HEK293 (cell line): ENCODE measurements around the gene KCTD14.

Source experiments
- BCL6B ChIP-seq: fragments of 450-650 bp; formaldehyde crosslinking; IDR thresholded peaks from 2 replicates; pipeline ENCODE4 v1.5.1; 2017; ENCODE audit warnings: missing biosample characterization, missing genetic modification characterization
- EGR2 ChIP-seq: fragments of 450-650 bp; formaldehyde crosslinking; IDR thresholded peaks from 2 replicates; pipeline ENCODE4 v1.5.1; 2016; ENCODE audit warnings: low read depth, missing biosample characterization, missing genetic modification characterization
- ELK4 ChIP-seq: IDR thresholded peaks from 2 replicates; pipeline ENCODE4 v1.6.1; 2011; ENCODE audit warnings: mild to moderate bottlenecking, low read depth, low read length, borderline replicate concordance
- FEZF1 ChIP-seq: fragments of 450-650 bp; formaldehyde crosslinking; IDR thresholded peaks from 2 replicates; pipeline ENCODE4 v1.5.1; 2016; ENCODE audit warnings: missing biosample characterization, missing genetic modification characterization
- KLF8 ChIP-seq: fragments of 450-650 bp; formaldehyde crosslinking; IDR thresholded peaks from 2 replicates; pipeline ENCODE4 v1.5.1; 2016; ENCODE audit warnings: missing biosample characterization, missing genetic modification characterization
- PRDM4 ChIP-seq: fragments of 450-650 bp; formaldehyde crosslinking; IDR thresholded peaks from 2 replicates; pipeline ENCODE4 v1.5.1; 2017; ENCODE audit warnings: missing biosample characterization, missing genetic modification characterization
- SP2 ChIP-seq: fragments of 450-650 bp; formaldehyde crosslinking; IDR thresholded peaks from 2 replicates; pipeline ENCODE4 v1.5.1; 2016; ENCODE audit warnings: missing biosample characterization, missing genetic modification characterization
- YY1 ChIP-seq: fragments of 450-650 bp; formaldehyde crosslinking; IDR thresholded peaks from 2 replicates; pipeline ENCODE4 v1.5.1; 2018; ENCODE audit warnings: missing biosample characterization, missing genetic modification characterization
- ZBTB10 ChIP-seq: fragments of 450-650 bp; formaldehyde crosslinking; IDR thresholded peaks from 2 replicates; pipeline ENCODE4 v1.5.1; 2016; ENCODE audit warnings: missing biosample characterization, missing genetic modification characterization
- ZBTB44 ChIP-seq: fragments of 450-650 bp; IDR thresholded peaks from 2 replicates; pipeline ENCODE4 v1.5.1; 2018; ENCODE audit warnings: missing biosample characterization, mild to moderate bottlenecking, missing genetic modification characterization
- ZBTB8A ChIP-seq: fragments of 450-650 bp; formaldehyde crosslinking; IDR thresholded peaks from 2 replicates; pipeline ENCODE4 v1.5.1; 2016; ENCODE audit warnings: missing biosample characterization, missing genetic modification characterization
- ZFHX2 ChIP-seq: fragments of 450-650 bp; formaldehyde crosslinking; conservative IDR thresholded peaks from 2 replicates; pipeline ENCODE4 v1.5.1; 2016; ENCODE audit warnings: missing biosample characterization, missing genetic modification characterization
- ZNF138 ChIP-seq: fragments of 450-650 bp; formaldehyde crosslinking; IDR thresholded peaks from 2 replicates; pipeline ENCODE4 v1.5.1; 2016; ENCODE audit warnings: missing biosample characterization, missing genetic modification characterization, borderline replicate concordance
- ZNF280C ChIP-seq: fragments of 450-650 bp; formaldehyde crosslinking; IDR thresholded peaks from 2 replicates; pipeline ENCODE4 v1.5.1; 2016; ENCODE audit warnings: missing biosample characterization, missing genetic modification characterization
- ZNF362 ChIP-seq: fragments of 450-650 bp; formaldehyde crosslinking; IDR thresholded peaks from 2 replicates; pipeline ENCODE4 v1.5.1; 2016; ENCODE audit warnings: missing biosample characterization, missing genetic modification characterization
- ZNF416 ChIP-seq: fragments of 450-650 bp; formaldehyde crosslinking; IDR thresholded peaks from 2 replicates; pipeline ENCODE4 v1.5.1; 2016; ENCODE audit warnings: missing biosample characterization, missing genetic modification characterization
- ZNF514 ChIP-seq: fragments of 450-650 bp; formaldehyde crosslinking; IDR thresholded peaks from 2 replicates; pipeline ENCODE4 v1.5.1; 2016; ENCODE audit warnings: missing biosample characterization, missing genetic modification characterization
- ZNF555 ChIP-seq: fragments of 450-650 bp; formaldehyde crosslinking; conservative IDR thresholded peaks from 2 replicates; pipeline ENCODE4 v1.5.1; 2017; ENCODE audit warnings: missing biosample characterization, mild to moderate bottlenecking, missing genetic modification characterization, inconsistent platforms
- ZNF624 ChIP-seq: fragments of 450-650 bp; formaldehyde crosslinking; IDR thresholded peaks from 2 replicates; pipeline ENCODE4 v1.5.1; 2017; ENCODE audit warnings: missing biosample characterization, missing genetic modification characterization
- ZNF692 ChIP-seq: fragments of 450-650 bp; formaldehyde crosslinking; IDR thresholded peaks from 2 replicates; pipeline ENCODE4 v1.5.1; 2016; ENCODE audit warnings: missing biosample characterization, missing genetic modification characterization
- ZSCAN16 ChIP-seq: fragments of 450-650 bp; formaldehyde crosslinking; IDR thresholded peaks from 2 replicates; pipeline ENCODE4 v1.5.1; 2016; ENCODE audit warnings: missing biosample characterization, missing genetic modification characterization
- ZSCAN18 ChIP-seq: fragments of 450-650 bp; formaldehyde crosslinking; IDR thresholded peaks from 2 replicates; pipeline ENCODE4 v1.5.1; 2016; ENCODE audit warnings: missing biosample characterization, missing genetic modification characterization

KCTD14 gene

GRCh38 chr11:77994434-77995362 lies 28.4 kb downstream of the KCTD14 start, which contains the start of gene INTS4 (continued):
- TF ChIP-seq ZSCAN18 (tag by site-specific recombination), result no peak
- TF ChIP-seq ZBTB8A (tag by site-specific recombination), result peak; percentile 29; the same call in 1 of the 2 replicates
- TF ChIP-seq BCL6B (tag by site-specific recombination), result no peak
- no peak for TF ChIP-seq PRDM4
- peak; percentile 72 for TF ChIP-seq ZBTB10
- TF ChIP-seq ZNF416 (tag by site-specific recombination), result no peak
- TF ChIP-seq ZFHX2 (tag by site-specific recombination), result peak; percentile 95
- TF ChIP-seq ZBTB44 (tag by site-specific recombination), result no peak
- TF ChIP-seq KLF8 (tag by site-specific recombination), result peak; percentile 71
- TF ChIP-seq ZNF362, result peak; percentile 94
- TF ChIP-seq YY1 (tag by site-specific recombination), result peak; percentile 65
- TF ChIP-seq ZNF555, result no peak
- peak; percentile 97 for TF ChIP-seq ZSCAN16
- TF ChIP-seq ZNF514 (tag by site-specific recombination), result no peak
- TF ChIP-seq SP2 (tag by site-specific recombination), result peak; percentile 99
- no peak for TF ChIP-seq ZNF280C (tag by site-specific recombination)
- TF ChIP-seq FEZF1 (tag by site-specific recombination), result peak; percentile 53
- peak; percentile 72 for TF ChIP-seq ZNF692 (tag by site-specific recombination)
- TF ChIP-seq ELK4, result no peak; the same call in 1 of the 2 replicates
- no peak for TF ChIP-seq ZNF138 (tag by site-specific recombination)
- peak; percentile 95 for TF ChIP-seq EGR2
- TF ChIP-seq ZNF624 (tag by site-specific recombination), result no peak
